ENCODE results near the gene SOCS2.

DNA sequence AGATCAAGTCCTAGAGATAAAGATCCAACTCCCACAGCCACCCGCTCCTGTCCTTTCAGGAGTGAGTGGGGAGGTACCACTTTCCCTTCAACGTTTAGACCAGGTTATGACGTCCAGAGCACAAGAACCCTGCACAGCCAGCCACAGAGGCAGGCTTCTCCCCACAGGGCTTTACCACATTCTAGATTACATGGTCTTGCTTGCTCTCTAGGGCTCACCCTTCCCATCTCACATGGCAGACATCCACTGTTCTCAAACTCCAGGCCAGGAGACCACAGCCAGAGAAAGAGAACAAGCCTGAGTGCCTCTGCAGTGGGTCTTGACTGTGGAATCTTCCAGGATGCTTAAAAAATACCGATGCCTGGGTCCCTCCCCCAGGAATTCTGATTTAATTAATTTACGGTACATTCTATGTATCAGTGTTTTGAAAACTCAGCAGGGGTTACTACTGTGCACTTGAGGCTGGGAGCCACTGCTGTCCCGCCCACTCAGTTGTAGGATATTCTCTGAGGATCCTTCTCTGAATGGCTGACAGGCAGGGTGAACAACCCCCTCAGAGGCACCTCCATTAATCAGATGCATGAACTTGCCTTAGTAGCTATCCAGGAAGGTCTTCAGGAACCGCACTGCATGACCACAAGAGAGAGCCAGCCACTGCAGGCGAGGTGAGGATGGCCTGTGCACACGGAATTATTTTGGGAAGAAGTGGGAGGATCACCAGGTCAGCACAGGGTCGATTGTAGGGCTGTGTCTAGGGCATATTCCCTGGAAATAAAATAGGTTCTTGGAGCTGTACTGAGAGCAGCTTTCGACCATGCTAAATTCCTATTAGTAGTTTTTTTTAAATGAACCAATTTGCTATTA lies 21.5 kb upstream of the SOCS2 start:
- TF ChIP-seq POLR2A (IDR thresholded peaks at IDR 0.05; ENCODE audit: low read depth, low read length) (no peak), POLR2AphosphoS5 (IDR thresholded peaks at IDR 0.05; ENCODE audit: low read depth, low read length) (no peak), SPI1 (IDR thresholded peaks at IDR 0.05; ENCODE audit: low read depth, low read length) (no peak), TAF1 (IDR thresholded peaks at IDR 0.05; ENCODE audit: low read depth, low read length) (no peak), POU2F2 (IDR thresholded peaks at IDR 0.05; ENCODE audit: low read depth, low read length) (no peak)

Data from GM12891 (cell line).